ENCODE data around the gene FAM163B. TPM values are rescaled to one million over a fixed set of nuclear protein-coding genes. Genes with fewer than 3 reads are reported as not detected.

The FAM163B gene
- total and polyA plus RNA-seq, 10 donors: 0.11 to 1.0 (median 0.52) TPM; not detected in 7

- intact Hi-C loops (cut with DNase I; ENCODE audit: low total_unique reads): no loop called here
- 83 to 88% (median 88%) methylated on average over 10 to 12 of the region's 12 CpGs for WGBS, 5 donors
- Histone ChIP-seq H3K27ac (no peak overlapping the region), H3K27me3 (replicated peaks in 1 of 7) (peaks cover 0 to 52% (median 0%) of the 10 kb centered on the region in 7 donors), H3K9me3 (no peaks in the 10 kb centered on the region), H3K4me3 (no peak overlapping the region), H3K4me1 (peaks cover 0 to 34% (median 10%) of the 10 kb centered on the region in 6 donors), H3K36me3 (no peaks in the 10 kb centered on the region)
- no peak for DNase-seq
- no peak for TF ChIP-seq CTCF (IDR thresholded peaks at IDR 0.05 in 8 of 11, conservative IDR thresholded peaks at IDR 0.05 in 3 of 11)
- no peak for TF ChIP-seq POLR2A (IDR thresholded peaks at IDR 0.05)
- TF ChIP-seq POLR2AphosphoS5 (IDR thresholded peaks at IDR 0.05): no peak
Measured at GRCh38 chr9:133636902-133637301, 27.7 kb upstream of the FAM163B start.

GRCh38 chr9:133635533-133636531 lies 26.6 kb upstream of the FAM163B start, which contains the start of gene DBH:
DBH (plus strand) TSS chr9:133636363; CDS start chr9:133636372, 9 bp downstream.
- DNase-seq: no peak
- intact Hi-C loops (cut with DNase I; ENCODE audit: low total_unique reads): no loop called here
- no peak within 1 kb of the TSS for H3K4me3 ChIP-seq
- 82 to 92% (median 84%) methylated on average over 11 to 24 of the region's 24 CpGs for WGBS, 5 donors
- H3K9me3 ChIP-seq: no peaks in the 10 kb centered on the region
- peaks cover 0 to 34% (median 10%) of the 10 kb centered on the region in 6 donors for H3K4me1 ChIP-seq
- TF ChIP-seq CTCF (IDR thresholded peaks at IDR 0.05 in 8 of 11, conservative IDR thresholded peaks at IDR 0.05 in 3 of 11) (no peak), POLR2A (IDR thresholded peaks at IDR 0.05) (no peak), POLR2AphosphoS5 (IDR thresholded peaks at IDR 0.05) (peak in 1 of 3 donors; percentile 27)
- no peaks in the 10 kb centered on the region for H3K36me3 ChIP-seq
- H3K27ac ChIP-seq: peak within 1 kb of the TSS in 2 of 8 donors; percentile 31 to 54
- peaks cover 0 to 51% (median 0%) of the 10 kb centered on the region in 7 donors for H3K27me3 ChIP-seq (replicated peaks in 1 of 7)

- no peak for TF ChIP-seq POLR2A (IDR thresholded peaks at IDR 0.05)
- TF ChIP-seq CTCF (IDR thresholded peaks at IDR 0.05 in 8 of 11, conservative IDR thresholded peaks at IDR 0.05 in 3 of 11): no peak
- TF ChIP-seq POLR2AphosphoS5 (IDR thresholded peaks at IDR 0.05): no peak
- no peaks in the 10 kb centered on the region for H3K36me3 ChIP-seq
- H3K27me3 ChIP-seq (replicated peaks in 1 of 7): peaks cover 0 to 57% (median 0%) of the 10 kb centered on the region in 7 donors
- H3K9me3 ChIP-seq: no peaks in the 10 kb centered on the region
- H3K27ac ChIP-seq: peak overlapping the region in 4 of 8 donors; percentile 8 to 54 (median 27)
- 52 to 75% (median 62%) methylated on average over 6 of the region's 6 CpGs for WGBS, 5 donors
- peaks cover 0 to 34% (median 10%) of the 10 kb centered on the region in 6 donors for H3K4me1 ChIP-seq
- intact Hi-C loops (cut with DNase I; ENCODE audit: low total_unique reads): no loop called here
- no peak for DNase-seq
- H3K4me3 ChIP-seq: no peak overlapping the region
Measured at GRCh38 chr9:133635098-133635497, 25.9 kb upstream of the FAM163B start.
